ENCODE measurements around the gene GSE1.

The GSE1 gene

DNA sequence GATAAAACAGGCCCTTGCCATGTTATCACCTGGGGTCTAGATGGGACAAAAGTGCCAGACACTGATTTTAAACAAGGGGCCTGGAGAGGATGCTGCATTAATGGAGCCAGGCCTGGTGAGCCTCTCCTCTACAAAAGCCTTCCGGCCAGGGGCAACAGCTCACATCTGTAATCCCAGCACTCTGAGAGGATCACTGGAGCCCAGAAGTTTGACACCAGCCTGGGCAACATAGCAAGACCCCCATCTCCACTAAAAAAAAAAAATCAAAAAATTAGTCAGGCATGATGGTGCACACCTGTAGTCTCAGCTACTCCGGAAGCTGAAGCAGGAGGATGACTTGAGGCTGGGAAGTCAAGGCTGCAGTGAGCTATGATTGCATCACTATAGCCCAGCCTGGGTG lies 72.1 kb downstream of the GSE1 start:
- TF ChIP-seq Cebpa-rat (IDR thresholded peaks at IDR 0.05) = 0 out of 22 replicates have a peak, but pooled peaks of 2 of the 11 experiments have one; percentile 18 to 36
- H3K36me3 ChIP-seq = peaks cover 0 to 64% (median 51%) of the 10 kb centered on the region in 11 experiments; a peak in 15 of 22 replicates
- H3K4me2 ChIP-seq = peak overlapping the region in 8 of 11 experiments; percentile 83 to 99 (median 90); a peak in 16 of 22 replicates
- peaks cover 0 to 64% (median 51%) of the 10 kb centered on the region in 11 experiments; a peak in 14 of 22 replicates for H4K20me1 ChIP-seq
- H3K9ac ChIP-seq = peak overlapping the region in 1 of 11 experiments; percentile 21; a peak in 2 of 22 replicates
- no peak overlapping the region for H3K27ac ChIP-seq
- no peaks in the 10 kb centered on the region for H3K27me3 ChIP-seq
- H3K4me1 ChIP-seq = peaks cover 23 to 60% (median 53%) of the 10 kb centered on the region in 10 experiments; a peak in 19 of 20 replicates
- no peak overlapping the region for H3K4me3 ChIP-seq
- no peaks in the 10 kb centered on the region for H3K9me3 ChIP-seq (replicated peaks in 1 of 11)

- Histone ChIP-seq H3K4me1 (peaks cover 19 to 49% (median 41%) of the 10 kb centered on the region in 10 experiments; a peak in 19 of 20 replicates), H4K20me1 (peaks cover 0 to 57% (median 47%) of the 10 kb centered on the region in 11 experiments; a peak in 13 of 22 replicates), H3K27ac (no peak overlapping the region), H3K27me3 (no peaks in the 10 kb centered on the region), H3K9me3 (replicated peaks in 1 of 11) (no peaks in the 10 kb centered on the region), H3K9ac (peak overlapping the region in 6 of 11 experiments; percentile 81 to 90 (median 86); a peak in 6 of 22 replicates), H3K4me2 (peak overlapping the region in 10 of 11 experiments; percentile 83 to 99 (median 92); a peak in 20 of 22 replicates), H3K36me3 (peaks cover 0 to 46% (median 35%) of the 10 kb centered on the region in 11 experiments; a peak in 14 of 22 replicates), H3K4me3 (peak overlapping the region in 8 of 10 experiments; percentile 72 to 94 (median 78); a peak in 10 of 20 replicates)
- TF ChIP-seq Cebpa-rat (IDR thresholded peaks at IDR 0.05) = no peak
These were observed 73.9 kb downstream of the GSE1 start for GRCh38 chr16:85686912-85687591.

DNA sequence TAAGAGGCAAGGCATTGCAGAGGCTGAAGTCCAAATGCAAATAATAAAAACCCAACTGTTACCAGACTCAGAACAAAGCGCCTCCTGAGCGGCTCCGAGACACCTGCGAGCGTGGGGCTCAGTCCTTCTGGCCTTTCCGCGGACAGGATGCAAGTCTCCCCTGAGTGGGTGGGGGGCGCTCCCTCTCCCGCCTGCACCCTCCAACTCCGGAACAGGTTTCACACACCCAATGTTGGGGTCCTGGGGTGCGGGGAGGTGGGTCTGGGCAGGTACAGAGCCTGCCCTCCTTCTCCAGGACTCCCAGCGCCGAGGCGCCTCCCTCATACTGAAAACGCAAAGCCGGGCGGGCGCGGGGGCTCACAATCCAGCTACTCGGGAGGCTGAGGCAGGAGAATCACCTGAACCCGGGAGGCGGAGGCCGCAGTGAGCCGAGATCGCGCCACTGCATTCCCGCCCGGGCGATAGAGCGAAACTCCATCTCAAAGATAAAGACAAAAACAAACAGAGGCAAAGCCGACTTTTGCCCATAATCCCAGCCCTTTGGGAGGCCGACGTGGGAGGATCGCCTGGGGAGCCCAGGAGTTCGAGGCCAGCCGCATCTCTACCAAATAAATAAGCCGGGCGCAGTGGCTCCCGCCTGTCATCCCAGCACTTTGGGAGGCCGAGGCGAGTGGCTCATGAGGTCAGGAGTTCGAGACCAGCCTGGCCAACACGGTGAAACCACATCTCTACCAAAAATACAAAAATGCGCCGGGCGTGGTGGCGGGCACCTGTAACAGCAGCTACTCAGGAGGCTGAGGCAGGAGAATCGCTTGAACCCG lies 74.7 kb downstream of the GSE1 start:
- no peak for TF ChIP-seq Cebpa-rat (IDR thresholded peaks at IDR 0.05)
- peak overlapping the region in 9 of 11 experiments; percentile 56 to 91 (median 83); a peak in 16 of 22 replicates for H3K27ac ChIP-seq
- H3K9me3 ChIP-seq (replicated peaks in 1 of 11) = no peaks in the 10 kb centered on the region
- no peaks in the 10 kb centered on the region for H3K27me3 ChIP-seq
- peak overlapping the region; percentile 64 to 90 (median 83) for H3K9ac ChIP-seq
- peak overlapping the region; percentile 83 to 99 (median 94) for H3K4me2 ChIP-seq
- peak overlapping the region; percentile 72 to 94 (median 80) for H3K4me3 ChIP-seq
- H3K36me3 ChIP-seq = peaks cover 0 to 38% (median 27%) of the 10 kb centered on the region in 11 experiments; a peak in 13 of 22 replicates
- peaks cover 0 to 49% (median 39%) of the 10 kb centered on the region in 11 experiments; a peak in 13 of 22 replicates for H4K20me1 ChIP-seq
- H3K4me1 ChIP-seq = peaks cover 19 to 49% (median 41%) of the 10 kb centered on the region in 10 experiments; a peak in 19 of 20 replicates

- H3K27me3 ChIP-seq = no peaks in the 10 kb centered on the region
- H4K20me1 ChIP-seq = peaks cover 0 to 40% (median 31%) of the 10 kb centered on the region in 11 experiments; a peak in 13 of 22 replicates
- H3K4me2 ChIP-seq = peak within 1 kb of the TSS; percentile 86 to 99 (median 94)
- H3K4me1 ChIP-seq = peaks cover 19 to 46% (median 41%) of the 10 kb centered on the region in 10 experiments; a peak in 19 of 20 replicates
- peak within 1 kb of the TSS; percentile 64 to 90 (median 83) for H3K9ac ChIP-seq
- peak within 1 kb of the TSS; percentile 72 to 94 (median 80) for H3K4me3 ChIP-seq
- peak within 1 kb of the TSS in 9 of 11 experiments; percentile 56 to 91 (median 83); a peak in 18 of 22 replicates for H3K27ac ChIP-seq
- peaks cover 0 to 29% (median 18%) of the 10 kb centered on the region in 11 experiments; a peak in 10 of 22 replicates for H3K36me3 ChIP-seq
- TF ChIP-seq Cebpa-rat (IDR thresholded peaks at IDR 0.05) = no peak
- H3K9me3 ChIP-seq (replicated peaks in 1 of 11) = no peaks in the 10 kb centered on the region
These were observed 75.6 kb downstream of the GSE1 start, which contains the start of gene GINS2 for GRCh38 chr16:85688586-85689284. Gene GINS2 (minus strand): TSS chr16:85688954. CDS start chr16:85688898, 56 bp downstream.

GRCh38 chr16:85689285-85689949 lies 76.3 kb downstream of the GSE1 start:
- H3K4me3 ChIP-seq = peak overlapping the region; percentile 49 to 94 (median 80); a peak in 18 of 20 replicates
- peaks cover 0 to 22% (median 11%) of the 10 kb centered on the region in 11 experiments; a peak in 8 of 22 replicates for H3K36me3 ChIP-seq
- H3K27me3 ChIP-seq = no peaks in the 10 kb centered on the region
- TF ChIP-seq Cebpa-rat (IDR thresholded peaks at IDR 0.05) = no peak
- H3K4me2 ChIP-seq = peak overlapping the region; percentile 76 to 99 (median 84)
- H4K20me1 ChIP-seq = peaks cover 0 to 34% (median 24%) of the 10 kb centered on the region in 11 experiments; a peak in 11 of 22 replicates
- H3K4me1 ChIP-seq = peaks cover 19 to 46% (median 41%) of the 10 kb centered on the region in 10 experiments; a peak in 19 of 20 replicates
- H3K9ac ChIP-seq = peak overlapping the region in 8 of 11 experiments; percentile 13 to 63 (median 50); a peak in 12 of 22 replicates
- H3K9me3 ChIP-seq (replicated peaks in 1 of 11) = no peaks in the 10 kb centered on the region
- no peak overlapping the region for H3K27ac ChIP-seq

GRCh38 chr16:85689950-85690320 lies 76.8 kb downstream of the GSE1 start:
- Histone ChIP-seq H3K36me3 (peaks cover 0 to 17% (median 7%) of the 10 kb centered on the region in 11 experiments; a peak in 7 of 22 replicates), H3K4me3 (no peak overlapping the region), H4K20me1 (peaks cover 0 to 28% (median 19%) of the 10 kb centered on the region in 11 experiments; a peak in 11 of 22 replicates), H3K4me2 (peak overlapping the region in 3 of 11 experiments; percentile 76 to 81 (median 79); a peak in 4 of 22 replicates), H3K27ac (no peak overlapping the region), H3K27me3 (no peaks in the 10 kb centered on the region), H3K9me3 (replicated peaks in 1 of 11) (no peaks in the 10 kb centered on the region), H3K4me1 (peaks cover 19 to 48% (median 41%) of the 10 kb centered on the region in 10 experiments; a peak in 19 of 20 replicates), H3K9ac (no peak overlapping the region)
- TF ChIP-seq Cebpa-rat (IDR thresholded peaks at IDR 0.05) = no peak

- H3K4me2 ChIP-seq = no peak overlapping the region
- TF ChIP-seq Cebpa-rat (IDR thresholded peaks at IDR 0.05) = no peak
These were observed 77.4 kb downstream of the GSE1 start for GRCh38 chr16:85690469-85691064.

More at GRCh38 chr16:85690469-85691064, 77.4 kb downstream of the GSE1 start:
- H3K27me3 ChIP-seq = no peaks in the 10 kb centered on the region
- H3K36me3 ChIP-seq = peaks cover 0 to 11% (median under 1%) of the 10 kb centered on the region in 11 experiments; a peak in 6 of 22 replicates
- no peak overlapping the region for H3K4me3 ChIP-seq
- H4K20me1 ChIP-seq = peaks cover 0 to 22% (median 13%) of the 10 kb centered on the region in 11 experiments; a peak in 12 of 22 replicates
- H3K4me1 ChIP-seq = peaks cover 19 to 48% (median 40%) of the 10 kb centered on the region in 10 experiments; a peak in 19 of 20 replicates
- no peaks in the 10 kb centered on the region for H3K9me3 ChIP-seq (replicated peaks in 1 of 11)
- no peak overlapping the region for H3K9ac ChIP-seq
- H3K27ac ChIP-seq = no peak overlapping the region

All from BLaER1 treated with 17β-estradiol and CSF1 and Interleukin-3, amounts not matched to agents 10 nM and 100 nM (cell line).